ENCODE measurements around the gene AHR. TPM values are rescaled to one million over a fixed set of nuclear protein-coding genes. Genes with fewer than 3 reads are reported as not detected.

The AHR gene
- total RNA-seq, 1 donor = 35.4 TPM

Small RNAs within 50 kb of the gene (small RNA-seq; reads per million reads assigned to genes)
- not detected for gene RF00092

Data from fibroblast of villous mesenchyme (primary cell).